HT1080 (cell line): ENCODE results near the gene FAH. TPM values are rescaled to one million over a fixed set of nuclear protein-coding genes. Genes with fewer than 3 reads are reported as not detected.

Source experiments
- DNase-seq: peaks from one replicate; pipeline ENCODE4 v3.0.0-alpha.2; 2015; ENCODE audit warnings: low read depth
- total RNA-seq: library from RNA; depleted of rRNA; stranded (reverse); fragments of >200 nt; shearing (Covaris generic); gene quantifications from 2 replicates; pipeline ENCODE4 v1.2.3, GENCODE V29; 2014

The FAH gene
- total RNA-seq, 1 experiment from 2014 or later: 71.9 TPM

- no peak for DNase-seq
Observed at GRCh38 chr15:80151148-80151547, 1.7 kb upstream of the FAH start.

- DNase-seq: no peak
Observed at GRCh38 chr15:80151576-80151975, 1.2 kb upstream of the FAH start.

- peak; percentile 69 for DNase-seq
Observed at GRCh38 chr15:80152180-80152895, 461 bp upstream of the FAH start.

- DNase-seq: no peak
Observed at GRCh38 chr15:80153900-80154299, 1.1 kb downstream of the FAH start.

GRCh38 chr15:80154336-80154735 is 1.5 kb downstream of the FAH start:
- DNase-seq: no peak

GRCh38 chr15:80155001-80155377 is 2.2 kb downstream of the FAH start:
- DNase-seq: no peak

- DNase-seq: peak; percentile 84
Observed at GRCh38 chr15:80155378-80156175, 2.8 kb downstream of the FAH start.

GRCh38 chr15:80156176-80156720 is 3.4 kb downstream of the FAH start:
- no peak for DNase-seq

GRCh38 chr15:80157215-80157614 is 4.4 kb downstream of the FAH start:
- no peak for DNase-seq

GRCh38 chr15:80159301-80159700 is 6.5 kb downstream of the FAH start:
- DNase-seq: no peak

GRCh38 chr15:80159811-80160569 is 7.2 kb downstream of the FAH start:
- peak; percentile 99 for DNase-seq

- DNase-seq: peak; percentile 94
Observed at GRCh38 chr15:80160570-80161156, 7.9 kb downstream of the FAH start.

GRCh38 chr15:80161468-80162016 is 8.7 kb downstream of the FAH start:
- no peak for DNase-seq

GRCh38 chr15:80162059-80162554 is 9.3 kb downstream of the FAH start:
- DNase-seq: no peak

- no peak for DNase-seq
Observed at GRCh38 chr15:80163217-80163616, 10.4 kb downstream of the FAH start.

GRCh38 chr15:80163897-80164296 is 11.1 kb downstream of the FAH start:
- DNase-seq: no peak

- DNase-seq: no peak
Observed at GRCh38 chr15:80167936-80168335, 15.1 kb downstream of the FAH start.

GRCh38 chr15:80168421-80168820 is 15.6 kb downstream of the FAH start:
- no peak for DNase-seq

- no peak for DNase-seq
Observed at GRCh38 chr15:80169768-80170357, 17.1 kb downstream of the FAH start.

GRCh38 chr15:80170596-80170995 is 17.8 kb downstream of the FAH start:
- no peak for DNase-seq

GRCh38 chr15:80171787-80172186 is 19.0 kb downstream of the FAH start:
- no peak for DNase-seq
